Activated T-cell treated with anti-CD3 and anti-CD28 coated beads, Interleukin-2, amount 50 U/mL, for 48 hours (primary cell): Measurements from ENCODE around the gene MMP28.

Experiments
- DNase-seq, 2 experiments: peaks; one replicate each; pipeline ENCODE4 v3.0.0-alpha.2; 2020

MMP28 gene

DNA sequence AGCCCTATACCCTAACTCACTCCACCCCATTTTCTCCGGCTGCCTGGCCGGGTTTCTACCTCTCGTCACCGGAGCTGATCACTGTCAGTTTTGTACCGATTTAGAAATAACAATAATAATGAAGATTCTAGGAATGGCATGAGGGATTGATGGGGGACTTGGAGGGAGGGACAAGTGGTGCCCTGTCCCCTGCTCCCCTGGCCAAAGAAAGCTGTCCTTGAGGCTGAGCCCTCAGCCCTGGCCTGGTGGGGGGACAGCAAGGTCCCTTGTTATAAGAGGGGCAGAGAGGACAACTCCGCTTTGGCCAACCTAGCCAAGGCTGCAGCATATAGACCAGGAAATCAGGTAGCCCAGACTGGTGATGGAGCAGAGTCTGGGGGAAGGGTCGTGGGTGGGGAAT is 52.9 kb downstream of the MMP28 start:
- no peak for DNase-seq

DNA sequence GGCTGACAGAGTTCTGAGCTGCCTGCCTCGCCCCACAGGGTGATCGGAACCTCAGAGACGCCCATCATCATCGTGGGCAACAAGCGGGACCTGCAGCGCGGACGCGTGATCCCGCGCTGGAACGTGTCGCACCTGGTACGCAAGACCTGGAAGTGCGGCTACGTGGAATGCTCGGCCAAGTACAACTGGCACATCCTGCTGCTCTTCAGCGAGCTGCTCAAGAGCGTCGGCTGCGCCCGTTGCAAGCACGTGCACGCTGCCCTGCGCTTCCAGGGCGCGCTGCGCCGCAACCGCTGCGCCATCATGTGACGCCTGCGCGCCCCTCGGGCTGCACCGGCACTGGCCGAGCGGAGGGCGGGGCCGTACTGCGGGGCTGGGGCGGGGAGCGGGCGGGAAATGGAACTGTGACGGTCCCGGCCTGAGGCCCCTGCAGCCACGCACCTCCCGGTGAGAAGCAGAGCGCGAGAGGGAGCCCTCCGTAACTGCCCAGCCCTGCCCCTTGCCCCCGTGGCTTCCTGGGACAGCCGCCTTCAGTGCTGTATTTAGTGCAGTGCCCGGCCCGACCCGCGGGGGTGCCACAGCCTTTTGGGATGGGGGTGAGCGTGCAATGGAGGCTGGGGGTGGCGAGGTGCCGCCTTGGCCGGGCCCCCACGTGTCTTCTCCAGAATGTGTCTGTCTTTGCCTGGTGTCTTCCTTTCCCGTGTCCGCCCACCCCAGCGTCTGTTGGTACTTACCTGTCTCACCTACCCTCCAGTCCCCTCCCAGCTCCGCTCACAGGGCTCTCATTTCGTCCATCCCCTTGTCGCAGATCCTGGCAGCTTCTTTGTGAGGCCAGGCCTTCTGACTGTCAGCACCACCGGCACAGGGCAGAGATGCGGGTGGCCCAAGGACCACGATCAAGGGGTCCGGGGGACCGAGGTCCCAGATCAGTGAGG is 54.2 kb downstream of the MMP28 start:
- DNase-seq: peak; percentile 44 to 50

DNA sequence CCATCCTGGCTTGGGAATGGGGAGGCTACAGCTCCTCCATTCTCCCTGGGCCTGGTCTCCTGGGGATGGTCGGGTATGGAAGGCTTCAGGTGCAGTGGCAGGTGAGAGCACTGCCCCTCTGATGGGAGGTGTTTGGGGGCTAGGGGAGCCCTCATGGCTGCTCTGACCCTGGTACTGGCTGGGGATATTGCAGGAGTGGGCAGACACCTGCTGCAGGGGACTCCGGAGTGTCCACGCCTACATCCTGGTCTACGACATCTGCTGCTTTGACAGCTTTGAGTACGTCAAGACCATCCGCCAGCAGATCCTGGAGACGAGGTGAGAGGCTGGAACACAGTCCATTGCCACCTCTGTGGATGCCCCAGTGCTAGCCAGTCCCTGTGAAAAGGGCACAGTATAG is 55.2 kb downstream of the MMP28 start:
- no peak for DNase-seq

DNA sequence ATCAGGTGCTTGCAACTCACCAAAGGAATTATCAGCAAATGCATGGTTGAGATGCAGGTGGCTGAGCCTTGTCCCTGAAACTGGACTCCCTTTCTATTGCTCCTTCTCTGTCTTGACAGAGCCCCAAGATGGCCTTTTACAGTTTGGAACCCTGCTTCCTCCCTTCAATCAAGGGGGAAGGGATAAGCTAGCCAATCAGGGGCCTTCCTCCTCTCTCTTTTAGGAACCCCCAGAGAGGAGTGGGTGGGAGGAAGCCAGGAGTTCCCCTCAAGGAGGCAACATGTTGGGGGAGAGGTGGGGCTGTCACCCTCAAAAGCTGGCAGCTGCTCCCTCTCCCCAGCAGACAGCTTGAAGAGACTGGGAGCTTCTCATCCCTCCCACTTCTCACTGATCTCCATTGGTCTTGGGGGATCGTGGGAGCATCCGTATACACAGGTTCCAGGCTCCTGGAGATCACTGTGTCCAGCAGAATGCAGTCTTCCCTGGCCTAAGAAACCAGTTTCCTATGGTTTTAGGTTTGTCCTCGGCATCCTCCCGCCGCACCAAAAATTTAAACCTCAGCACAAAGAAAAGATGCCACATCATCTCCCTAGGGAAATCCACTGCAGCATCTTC is 56.8 kb downstream of the MMP28 start:
- DNase-seq: no peak

DNA sequence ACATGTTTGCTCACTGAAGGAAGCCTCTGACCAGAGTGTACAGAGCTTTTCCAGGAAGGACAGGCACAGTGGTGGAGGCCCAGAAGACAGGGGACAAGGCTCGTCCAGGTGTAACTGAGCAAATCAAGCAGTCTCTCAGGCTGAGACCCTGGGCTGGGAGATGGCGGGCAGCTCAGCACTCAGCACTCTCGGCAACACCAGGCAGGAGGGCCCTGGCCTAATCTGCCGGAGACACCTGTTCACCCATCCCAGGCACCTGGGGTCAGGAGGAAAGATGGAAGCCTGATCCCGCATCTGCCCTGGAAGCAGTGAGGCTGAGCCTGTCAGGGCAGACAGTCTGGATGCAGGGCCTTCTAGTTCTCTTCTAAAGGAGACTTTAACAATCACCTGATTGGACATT is 59.2 kb downstream of the MMP28 start:
- no peak for DNase-seq

DNA sequence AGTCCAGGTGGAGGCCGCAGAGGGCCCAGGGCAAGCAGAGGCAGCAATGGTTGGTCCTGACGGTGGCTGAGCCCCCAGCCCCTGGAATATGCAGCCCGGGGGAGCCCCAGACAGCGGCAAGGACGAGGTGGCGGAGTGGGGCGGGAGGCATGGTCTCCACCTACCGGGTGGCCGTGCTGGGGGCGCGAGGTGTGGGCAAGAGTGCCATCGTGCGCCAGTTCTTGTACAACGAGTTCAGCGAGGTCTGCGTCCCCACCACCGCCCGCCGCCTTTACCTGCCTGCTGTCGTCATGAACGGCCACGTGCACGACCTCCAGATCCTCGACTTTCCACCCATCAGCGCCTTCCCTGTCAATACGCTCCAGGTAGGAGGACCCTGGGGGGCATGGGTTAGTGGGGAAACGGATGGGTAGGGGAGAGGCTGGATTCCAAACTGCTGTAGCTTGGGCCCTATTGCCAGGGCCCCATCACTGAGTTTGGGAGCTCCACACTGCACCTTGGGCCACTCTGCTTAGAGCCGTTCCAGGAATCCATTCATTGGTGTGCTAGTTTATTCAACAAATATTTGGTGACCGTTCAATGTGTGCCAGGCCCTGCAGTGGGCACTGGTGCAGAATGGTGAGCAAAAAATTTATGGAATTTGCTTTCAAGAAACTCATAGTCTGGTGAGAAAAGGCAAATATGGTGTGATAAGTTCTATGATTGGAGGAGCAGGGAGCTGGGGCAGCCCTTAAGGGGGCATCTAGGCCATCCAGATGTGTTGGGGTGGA is 60.2 kb downstream of the MMP28 start:
- no peak for DNase-seq

DNA sequence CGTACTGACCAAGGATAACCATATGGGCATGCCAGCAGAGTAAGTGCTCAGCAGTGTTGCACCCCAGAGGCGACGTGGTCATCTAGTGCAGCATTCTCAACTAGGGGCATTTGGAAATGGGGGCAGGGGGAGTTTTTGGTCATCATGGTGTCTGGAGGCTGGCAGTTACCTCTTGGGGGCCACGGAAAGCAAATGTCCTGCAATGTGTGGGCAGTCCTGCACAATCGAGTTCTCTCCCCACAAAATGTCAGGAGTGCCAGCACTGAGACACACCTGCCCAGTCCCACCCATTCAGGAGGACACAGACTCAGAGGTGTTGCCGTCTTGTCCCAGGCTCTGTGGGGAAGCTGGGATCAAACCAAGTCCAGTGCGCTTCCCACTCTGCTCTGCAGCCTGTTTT is 61.0 kb downstream of the MMP28 start:
- no peak for DNase-seq

DNA sequence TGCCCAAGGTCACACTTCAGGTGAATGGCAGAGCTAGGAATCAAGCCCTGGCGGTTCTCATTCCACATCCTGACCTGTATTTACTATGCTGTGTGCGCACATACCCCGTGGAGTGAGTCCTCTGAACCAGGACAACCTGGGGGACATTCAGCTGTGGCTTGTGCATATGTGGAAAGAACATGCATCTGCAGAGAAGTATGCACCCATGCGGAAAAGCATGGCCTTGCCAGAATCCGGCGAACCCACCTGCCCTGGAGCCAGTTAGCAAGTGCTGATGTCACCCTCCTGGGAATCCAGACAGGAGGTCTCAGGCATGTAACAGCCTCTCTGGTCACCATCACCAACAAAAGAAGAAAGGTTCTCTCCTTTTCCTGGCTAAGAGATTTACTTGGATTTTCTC is 62.1 kb downstream of the MMP28 start:
- no peak for DNase-seq

DNA sequence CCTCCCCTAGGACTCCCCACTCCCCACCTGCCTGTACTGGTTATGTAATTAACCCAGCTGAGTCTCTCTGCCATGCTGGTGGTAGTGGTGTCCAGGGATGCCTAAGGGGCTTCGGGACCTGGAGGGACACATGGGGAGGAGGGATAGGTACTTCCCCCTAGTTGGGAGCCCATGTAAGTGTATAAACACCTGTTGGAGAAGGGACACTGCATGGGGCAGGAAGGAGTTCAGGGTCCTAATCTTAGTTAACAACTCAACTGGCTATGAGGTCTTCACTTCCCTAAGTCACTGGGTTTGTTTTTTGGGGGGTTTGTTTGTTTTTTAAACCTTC is 62.7 kb downstream of the MMP28 start:
- DNase-seq: no peak

DNA sequence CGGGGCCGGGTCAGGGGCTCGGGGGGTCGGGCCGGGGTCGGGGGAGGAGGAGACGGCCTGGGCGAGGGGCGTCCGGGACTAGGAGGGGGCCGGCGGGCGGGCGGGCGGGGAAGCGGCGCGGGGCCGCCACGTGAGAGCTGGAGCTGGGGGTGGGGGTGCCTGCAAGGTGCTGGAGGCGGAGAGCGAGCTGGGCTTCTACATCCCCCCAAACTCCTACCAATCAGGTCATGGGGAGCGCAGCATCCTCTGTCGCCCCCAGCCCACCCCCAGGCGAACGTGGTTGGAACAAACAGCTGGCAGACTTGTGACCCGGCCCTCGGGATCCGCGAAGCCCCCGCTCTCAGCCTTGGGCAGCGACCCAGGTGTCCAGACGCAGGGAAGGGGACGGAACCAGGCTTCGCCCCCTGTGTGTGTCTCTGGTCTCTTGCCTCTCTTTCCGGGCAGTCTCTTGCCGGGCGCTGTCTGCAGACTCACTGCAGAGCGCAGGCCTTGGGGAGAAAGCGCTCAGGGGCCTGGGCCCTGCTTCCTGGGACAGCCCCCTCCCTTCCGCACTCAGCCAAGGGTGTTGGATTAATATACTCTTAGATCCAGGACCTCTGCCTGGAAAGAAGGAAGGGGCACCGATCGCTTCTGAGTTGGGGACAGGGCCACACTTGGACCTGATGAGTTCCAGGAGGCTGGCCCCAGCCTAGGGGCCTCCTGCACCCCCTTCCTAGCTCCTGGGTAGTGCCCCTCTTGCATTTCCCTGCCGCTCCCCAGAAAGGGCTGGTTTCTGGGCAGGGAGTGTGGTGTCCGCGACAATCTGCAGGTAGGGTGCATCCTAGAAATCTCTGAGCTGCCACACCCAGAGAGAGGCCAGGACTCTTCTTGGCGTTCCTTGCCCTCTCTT is 63.3 kb downstream of the MMP28 start:
- no peak for DNase-seq

DNA sequence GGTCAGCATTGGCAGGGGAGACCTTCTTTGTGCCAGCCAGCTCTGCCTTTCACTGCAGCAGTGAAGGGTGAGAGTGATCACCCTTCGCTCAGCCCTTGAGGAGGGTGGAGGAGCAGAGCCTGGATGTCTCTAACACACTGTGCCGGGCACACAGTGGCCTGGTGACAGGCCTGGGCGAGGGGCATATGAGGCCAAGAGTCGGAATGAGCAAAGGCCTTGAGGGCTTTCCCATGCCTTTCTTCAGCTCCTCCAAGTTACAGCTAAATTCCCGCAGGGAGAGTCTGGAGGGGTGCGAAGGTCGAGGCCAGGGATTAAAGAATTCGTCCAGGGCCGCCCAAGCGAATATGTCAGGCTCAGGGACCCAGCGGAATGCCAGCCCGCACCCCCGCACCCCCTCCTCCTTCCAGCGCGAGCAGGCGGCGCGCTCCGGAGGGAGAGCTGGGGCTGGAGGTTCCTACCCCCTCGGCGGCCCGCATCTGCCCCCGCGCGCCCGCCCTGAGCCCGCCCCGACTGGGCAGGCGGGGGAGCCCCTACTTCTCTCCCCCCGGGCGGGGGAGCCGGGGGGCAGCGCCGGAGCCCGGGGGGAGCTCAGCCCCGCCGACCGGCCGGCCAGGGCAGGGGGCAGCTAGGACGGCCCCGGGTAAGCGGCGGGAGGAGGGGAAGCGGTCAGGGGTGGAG is 64.1 kb downstream of the MMP28 start, which contains the start of gene RASL10B:
RASL10B (plus strand) TSS at position 401 of the 678 bp plus-strand sequence. CDS start 3,546 bp downstream, outside the sequence.
- peak; percentile 56 to 74 for DNase-seq

DNA sequence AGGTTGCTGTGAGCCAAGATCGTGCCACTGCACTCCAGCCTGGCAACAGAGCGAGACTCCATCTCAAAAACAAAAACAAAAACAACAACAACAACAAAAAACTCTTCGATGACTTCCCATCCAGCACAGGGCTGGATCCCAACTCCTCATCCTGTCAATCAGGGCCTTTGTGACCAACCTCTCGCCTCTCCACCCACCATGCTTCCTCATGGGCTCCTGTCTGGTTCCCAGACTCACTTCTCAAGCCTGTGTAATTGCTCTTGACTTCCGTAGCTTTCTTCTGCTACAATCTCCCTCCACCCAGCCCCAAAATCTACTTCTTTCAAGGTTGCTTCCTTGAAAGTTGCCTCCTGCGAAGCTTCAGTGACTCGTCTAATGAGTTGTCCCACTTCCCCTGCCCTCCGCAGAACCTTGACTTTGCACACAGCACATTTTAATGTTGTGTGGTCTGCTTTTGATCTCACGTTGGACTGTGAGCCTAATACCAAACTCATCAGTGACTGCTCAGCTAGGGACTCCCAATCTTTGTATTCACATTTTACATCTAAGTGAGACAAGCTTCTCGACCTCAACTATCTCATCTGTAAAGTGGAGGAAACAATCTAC is 64.9 kb downstream of the MMP28 start:
- no peak for DNase-seq

DNA sequence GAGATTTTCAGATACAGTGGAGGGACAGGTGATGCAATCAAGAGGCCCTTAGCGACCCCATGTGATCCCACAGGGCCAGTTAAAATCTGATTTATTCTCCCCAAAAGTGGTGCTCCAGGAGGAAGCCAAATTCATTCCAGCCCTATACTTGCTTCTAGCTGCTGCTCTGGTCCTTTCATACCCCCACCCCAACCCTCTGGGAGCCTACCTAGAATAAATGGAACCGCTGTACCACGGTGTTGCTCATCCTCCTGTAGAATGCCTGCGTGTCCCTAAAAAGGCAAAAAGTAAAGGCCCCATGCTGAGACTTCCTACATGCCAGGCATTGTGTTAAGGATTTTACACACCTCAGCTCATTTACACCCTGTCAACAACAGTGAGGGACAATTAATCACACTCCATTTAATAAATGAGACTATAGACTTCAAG is 66.0 kb downstream of the MMP28 start:
- no peak for DNase-seq

DNA sequence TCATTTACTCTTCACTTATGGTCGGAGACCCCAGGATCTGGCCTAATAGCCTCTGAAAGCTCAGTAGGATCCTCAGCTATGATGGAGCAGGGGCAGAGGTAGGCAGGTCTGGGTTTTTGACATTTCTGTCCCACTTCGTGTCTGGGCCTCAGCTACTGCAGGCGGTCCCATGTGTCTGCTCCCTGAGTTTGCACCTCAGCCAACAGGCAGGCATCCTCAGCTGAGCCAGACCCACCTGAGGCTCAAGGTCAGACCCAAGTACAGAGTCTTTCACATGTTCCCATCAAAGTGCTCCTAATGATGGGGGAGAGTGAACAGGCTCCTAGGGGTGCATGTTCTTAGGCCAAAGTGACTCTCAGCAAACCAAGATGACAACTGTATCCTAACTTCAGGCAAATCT is 66.9 kb downstream of the MMP28 start:
- no peak for DNase-seq

DNA sequence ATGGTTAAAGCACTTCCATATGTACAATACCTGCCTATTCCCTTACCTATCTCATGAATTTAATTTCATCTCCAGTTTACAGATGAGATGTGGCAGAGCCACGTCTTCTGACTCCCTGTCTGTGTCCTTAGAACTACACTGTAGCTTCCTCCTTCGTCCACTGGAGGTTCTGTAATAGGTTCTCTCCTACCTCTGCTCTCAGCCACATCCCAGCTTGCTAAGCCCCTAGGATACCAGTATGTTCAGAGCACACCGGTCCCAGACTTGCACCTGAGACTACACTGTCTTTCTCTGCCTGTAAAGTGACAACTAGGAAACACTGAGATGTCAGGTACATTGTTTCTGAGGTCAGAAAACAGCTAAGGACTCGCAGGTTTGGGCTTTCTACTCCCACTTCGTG is 67.8 kb downstream of the MMP28 start:
- DNase-seq: no peak

DNA sequence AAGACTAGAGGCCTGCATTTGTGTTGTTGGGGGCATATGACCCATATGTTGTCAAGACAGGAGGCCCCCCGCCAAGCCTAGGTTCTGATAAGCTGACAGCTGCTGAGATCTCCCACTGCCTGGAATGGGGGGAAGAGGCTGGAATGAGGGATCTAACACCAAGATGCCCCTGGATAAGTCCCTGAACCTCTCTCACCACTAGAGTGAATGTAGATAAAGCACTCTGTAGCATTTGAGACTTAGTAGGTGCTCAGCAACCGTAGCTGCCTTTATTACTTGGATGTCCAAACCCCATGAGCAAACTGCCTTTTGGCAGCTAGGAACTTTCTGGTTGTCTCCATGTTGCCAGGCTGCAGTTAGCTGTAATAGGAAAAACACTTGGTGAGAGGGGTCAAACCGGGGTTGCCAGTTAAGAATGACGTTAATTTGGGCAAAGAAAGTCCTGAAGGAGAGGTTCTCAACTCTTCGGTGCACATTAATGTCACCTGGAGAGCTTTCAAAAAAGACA is 68.4 kb downstream of the MMP28 start:
- DNase-seq: no peak

DNA sequence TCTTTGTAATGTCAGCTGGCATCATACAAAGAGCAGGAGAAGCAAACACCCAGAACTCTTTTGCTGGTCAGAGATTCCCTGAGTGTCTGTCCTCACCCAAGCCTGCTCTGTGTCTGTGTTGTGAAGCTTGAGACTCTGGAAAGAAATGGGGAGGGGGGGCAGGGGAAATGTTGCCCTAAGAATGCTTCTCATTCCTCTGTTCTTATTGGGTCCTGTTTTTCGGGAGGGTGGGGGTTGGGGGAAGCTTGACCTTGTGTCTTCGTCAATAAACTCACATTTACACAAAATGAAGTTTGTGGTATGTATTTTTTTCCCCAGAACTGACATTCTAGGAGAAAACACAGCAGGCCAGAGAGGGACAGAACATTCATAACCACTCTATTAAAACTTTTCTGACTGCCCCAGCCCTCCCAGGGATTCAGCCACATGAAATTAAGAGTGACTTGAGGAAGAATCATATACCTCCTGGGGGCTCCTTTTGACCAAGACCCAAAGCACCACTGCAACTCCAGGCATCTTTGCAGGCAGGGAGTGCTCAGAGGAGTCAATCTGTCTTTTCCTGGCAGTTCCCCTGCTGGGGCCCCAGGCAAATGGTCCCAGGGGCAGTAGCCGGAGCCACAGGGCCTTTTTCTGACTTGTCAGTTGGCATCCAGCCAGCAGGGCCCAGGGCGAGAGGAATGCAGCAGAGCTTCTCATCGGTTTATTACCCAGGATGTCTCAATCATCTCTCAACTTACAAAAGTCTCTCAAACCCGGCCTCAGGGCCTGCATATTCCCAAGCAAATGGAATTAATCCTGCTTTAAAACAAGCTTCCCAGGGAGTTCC is 69.1 kb downstream of the MMP28 start:
- no peak for DNase-seq

DNA sequence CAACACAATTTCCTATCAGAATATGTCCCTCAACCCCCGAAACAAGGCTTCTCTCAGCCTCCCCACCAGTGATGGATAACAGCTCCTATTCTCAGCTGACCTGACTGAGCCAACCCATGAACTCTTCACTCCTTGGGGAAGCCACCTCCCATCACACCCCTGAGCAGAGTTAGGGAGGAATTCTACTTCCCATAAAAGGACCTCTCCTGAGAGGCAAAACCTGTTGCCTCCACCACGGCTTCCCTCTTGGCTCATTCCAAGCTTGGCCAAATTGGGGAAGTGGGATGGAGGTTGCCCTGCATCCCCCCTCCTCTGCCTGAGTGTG is 69.7 kb downstream of the MMP28 start:
- DNase-seq: no peak

DNA sequence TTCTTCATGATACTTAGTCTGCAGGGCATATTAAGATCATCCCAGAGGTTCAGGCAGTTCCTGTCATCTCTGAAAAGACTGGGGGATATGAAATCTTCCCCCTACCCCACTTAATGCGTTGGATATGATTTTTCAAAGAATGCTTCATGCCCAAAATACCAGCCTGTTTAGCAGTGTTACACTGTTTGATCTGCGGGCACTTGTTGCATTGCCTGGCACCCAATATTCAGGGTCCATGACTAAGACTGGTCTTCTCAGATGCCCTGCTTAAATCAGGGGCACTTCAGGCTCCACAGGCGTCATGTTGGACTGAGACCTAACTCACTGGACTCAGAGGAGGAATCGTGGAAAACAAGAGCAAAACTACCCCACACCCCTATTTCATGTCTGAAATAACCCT is 70.4 kb downstream of the MMP28 start:
- no peak for DNase-seq

DNA sequence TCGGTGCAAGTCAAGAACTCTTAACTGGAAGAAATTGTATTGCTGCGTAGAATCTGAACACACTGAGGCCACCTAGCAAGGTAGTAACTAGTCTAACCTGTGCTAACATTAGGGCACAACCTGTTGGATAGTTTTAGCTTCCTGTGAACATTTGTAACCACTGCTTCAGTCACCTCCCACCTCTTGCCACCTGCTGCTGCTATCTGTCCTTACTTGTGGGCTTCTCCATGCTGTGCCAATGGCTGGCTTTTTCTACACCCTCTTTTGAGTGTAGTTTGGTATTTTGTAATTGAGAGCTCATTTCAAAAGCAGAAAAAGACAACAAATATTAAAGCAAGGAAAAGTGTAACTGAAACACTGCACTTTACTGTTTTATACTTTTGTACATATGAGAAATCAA is 71.7 kb downstream of the MMP28 start:
- DNase-seq: no peak

DNA sequence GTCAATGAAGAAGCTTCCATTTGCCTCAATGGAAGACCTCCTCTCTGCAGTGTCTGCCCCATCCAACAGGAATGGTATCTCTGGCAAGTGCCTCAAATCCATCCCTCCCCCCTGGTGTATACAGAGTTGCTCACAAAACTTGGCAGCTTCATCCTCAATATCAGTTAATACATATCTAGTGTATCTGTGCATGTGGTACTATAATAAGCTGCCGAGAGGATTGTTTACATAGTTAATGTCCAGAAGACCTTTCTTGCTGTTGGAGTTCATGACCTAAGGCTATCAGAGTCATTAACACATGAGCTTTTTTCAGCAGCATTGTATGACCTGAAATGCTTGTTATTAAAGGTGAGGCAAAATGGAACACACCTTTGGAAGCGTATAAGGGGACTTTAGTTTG is 78.0 kb downstream of the MMP28 start:
- no peak for DNase-seq
